ENCODE results near the gene EPS8L3. TPM values are rescaled to one million over a fixed set of nuclear protein-coding genes. Genes with fewer than 3 reads are reported as not detected.

The EPS8L3 gene
- total RNA-seq, 1 experiment from 2014 or later = not detected

- peak; percentile 20 for DNase-seq (ENCODE audit: low read depth)
Observed at GRCh38 chr1:109739738-109740614, 23.7 kb downstream of the EPS8L3 start.

- no peak for DNase-seq (ENCODE audit: low read depth)
Observed at GRCh38 chr1:109733236-109733870, 30.4 kb downstream of the EPS8L3 start.

- no peak for DNase-seq (ENCODE audit: low read depth)
Observed at GRCh38 chr1:109732390-109732881, 31.3 kb downstream of the EPS8L3 start.

GRCh38 chr1:109730666-109731065, 33.1 kb downstream of the EPS8L3 start:
- no peak for DNase-seq (ENCODE audit: low read depth)

- DNase-seq (ENCODE audit: low read depth) = no peak
Observed at GRCh38 chr1:109728870-109729269, 34.9 kb downstream of the EPS8L3 start.

GRCh38 chr1:109726728-109727373, 36.9 kb downstream of the EPS8L3 start:
- no peak for DNase-seq (ENCODE audit: low read depth)

- no peak for DNase-seq (ENCODE audit: low read depth)
Observed at GRCh38 chr1:109726007-109726406, 37.7 kb downstream of the EPS8L3 start.

GRCh38 chr1:109725510-109725909, 38.2 kb downstream of the EPS8L3 start:
- DNase-seq (ENCODE audit: low read depth) = no peak

GRCh38 chr1:109724933-109725332, 38.8 kb downstream of the EPS8L3 start:
- DNase-seq (ENCODE audit: low read depth) = no peak

GRCh38 chr1:109722908-109723691, 40.6 kb downstream of the EPS8L3 start:
- DNase-seq (ENCODE audit: low read depth) = no peak

- no peak for DNase-seq (ENCODE audit: low read depth)
Observed at GRCh38 chr1:109721971-109722370, 41.8 kb downstream of the EPS8L3 start.

- DNase-seq (ENCODE audit: low read depth) = no peak
Observed at GRCh38 chr1:109721042-109721441, 42.7 kb downstream of the EPS8L3 start.

GRCh38 chr1:109719337-109719837, 44.3 kb downstream of the EPS8L3 start:
- peak; percentile 62 for DNase-seq (ENCODE audit: low read depth)

GRCh38 chr1:109718495-109718894, 45.2 kb downstream of the EPS8L3 start:
- peak; percentile 20 for DNase-seq (ENCODE audit: low read depth)

GRCh38 chr1:109717729-109718128, 46.0 kb downstream of the EPS8L3 start:
- no peak for DNase-seq (ENCODE audit: low read depth)

- no peak for DNase-seq (ENCODE audit: low read depth)
Observed at GRCh38 chr1:109716570-109717090, 47.1 kb downstream of the EPS8L3 start.

GRCh38 chr1:109716121-109716520, 47.6 kb downstream of the EPS8L3 start:
- DNase-seq (ENCODE audit: low read depth) = no peak

- no peak for DNase-seq (ENCODE audit: low read depth)
Observed at GRCh38 chr1:109714661-109715372, 48.9 kb downstream of the EPS8L3 start.

- DNase-seq (ENCODE audit: low read depth) = no peak
Observed at GRCh38 chr1:109713636-109714035, 50.1 kb downstream of the EPS8L3 start.

- DNase-seq (ENCODE audit: low read depth) = no peak
Observed at GRCh38 chr1:109712321-109712864, 51.3 kb downstream of the EPS8L3 start.

All from LHCN-M2 (cell line).